Mesodermal cell (in vitro differentiated cells): ENCODE results near the gene SNX1.

Experiments used
- H3K27ac ChIP-seq: 2 replicates; pipeline ENCODE4 v1.7.0; 2013; ENCODE audit warnings: mild to moderate bottlenecking, low read depth, low read length, moderate library complexity; ENCODE audit not compliant: severe bottlenecking
- H3K36me3 ChIP-seq: 2 replicates; pipeline ENCODE4 v1.7.1; 2013; ENCODE audit warnings: mild to moderate bottlenecking, low read length, moderate library complexity; ENCODE audit not compliant: control insufficient read depth, insufficient read depth
- H3K4me1 ChIP-seq: one replicate; pipeline ENCODE4 v1.7.1; 2013; ENCODE audit warnings: mild to moderate bottlenecking, low read length; ENCODE audit not compliant: insufficient read depth, control insufficient read depth, poor library complexity, severe bottlenecking
- H3K4me3 ChIP-seq: 2 replicates; pipeline ENCODE4 v1.7.0; 2013; ENCODE audit warnings: low read length, control low read depth, mild to moderate bottlenecking; ENCODE audit not compliant: insufficient read depth, poor library complexity, severe bottlenecking; ENCODE audit errors: extremely low read depth
- H3K9me3 ChIP-seq: 2 replicates; pipeline ENCODE4 v1.7.1; 2013; ENCODE audit warnings: mild to moderate bottlenecking, low read length, moderate library complexity; ENCODE audit not compliant: control insufficient read depth
- WGBS, 2 experiments: methylation state at CpG; one replicate each; pipeline ENCODE4 v1.1.5; 2013; ENCODE audit warnings: missing lambda C conversion rate in 2 of 2; ENCODE audit not compliant: insufficient coverage in 2 of 2; 5-methylcytosine and 5-hydroxymethylcytosine counted together

The SNX1 gene

DNA sequence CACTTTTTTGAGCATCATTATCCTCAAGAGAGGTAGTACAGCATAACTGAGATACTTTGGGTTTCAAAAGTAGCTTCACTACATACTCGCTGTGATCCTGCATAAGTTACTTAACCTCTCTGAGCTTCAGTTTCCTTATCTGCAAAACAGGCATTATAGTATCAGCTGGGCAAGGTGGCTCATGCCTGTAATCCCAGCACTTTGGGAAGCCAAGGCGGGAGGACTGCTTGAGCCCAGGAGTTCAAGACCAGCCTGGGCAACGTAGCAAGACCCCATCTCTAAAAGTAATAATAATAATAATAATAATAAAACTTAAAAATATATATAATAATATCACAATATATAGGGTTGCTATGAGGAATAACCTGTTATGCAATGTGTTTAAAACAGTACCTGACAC is 13.0 kb upstream of the SNX1 start:
- 100% methylated on average over 1 of the region's 3 CpGs for WGBS, 2 experiments
- peaks cover 46% of the 10 kb centered on the region for H3K36me3 ChIP-seq
- H3K4me3 ChIP-seq = no peak overlapping the region
- H3K4me1 ChIP-seq = no peaks in the 10 kb centered on the region
- no peaks in the 10 kb centered on the region for H3K9me3 ChIP-seq
- no peak overlapping the region for H3K27ac ChIP-seq

GRCh38 chr15:64089543-64090280 is 6.1 kb upstream of the SNX1 start:
- H3K27ac ChIP-seq = no peak overlapping the region

GRCh38 chr15:64090527-64090926 is 5.3 kb upstream of the SNX1 start:
- peaks cover 34% of the 10 kb centered on the region for H3K36me3 ChIP-seq
- H3K4me3 ChIP-seq = no peak overlapping the region
- 89 to 100% methylated on average over 3 of the region's 3 CpGs for WGBS, 2 experiments
- no peak overlapping the region for H3K27ac ChIP-seq
- peaks cover 4% of the 10 kb centered on the region for H3K4me1 ChIP-seq
- H3K9me3 ChIP-seq = no peaks in the 10 kb centered on the region

More at GRCh38 chr15:64089543-64090280, 6.1 kb upstream of the SNX1 start:
- 90 to 98% methylated on average over 11 of the region's 12 CpGs for WGBS, 2 experiments
- Histone ChIP-seq H3K4me1 (no peaks in the 10 kb centered on the region), H3K4me3 (no peak overlapping the region), H3K9me3 (no peaks in the 10 kb centered on the region), H3K36me3 (peaks cover 38% of the 10 kb centered on the region)

DNA sequence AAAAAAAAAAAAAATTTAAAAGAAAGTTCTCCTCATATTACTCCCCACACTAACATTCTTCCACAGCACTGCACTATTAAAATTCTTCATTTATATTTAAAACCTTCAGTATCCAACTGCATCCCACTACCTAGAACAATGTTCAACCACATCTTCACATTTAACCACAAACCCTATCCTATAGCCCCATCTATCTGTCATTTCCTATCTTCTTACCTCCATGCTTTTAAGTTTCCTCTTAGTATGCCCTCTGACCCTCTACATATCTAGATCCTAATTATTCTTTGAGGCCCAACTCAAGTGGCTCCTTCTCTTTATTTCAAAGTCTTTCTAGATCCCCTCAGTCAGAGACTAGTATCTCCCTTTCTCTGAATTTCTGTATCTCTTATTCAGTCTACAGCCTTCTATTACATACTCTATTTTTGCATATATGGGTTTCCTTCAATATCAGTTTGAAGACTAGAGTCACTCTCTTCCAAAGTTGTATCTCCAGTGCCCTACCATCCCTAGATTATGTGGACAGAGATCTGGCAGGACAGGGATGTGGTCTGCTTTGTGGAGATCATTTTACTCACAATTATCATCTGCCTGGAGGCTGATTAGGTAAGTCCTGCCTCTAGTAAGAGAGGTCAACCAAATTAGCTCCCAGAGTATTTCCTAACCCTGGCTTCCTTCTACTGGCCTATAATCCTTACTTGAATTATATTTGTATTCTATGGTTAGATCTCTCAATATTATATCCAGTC is 3.5 kb upstream of the SNX1 start:
- Histone ChIP-seq H3K9me3 (no peaks in the 10 kb centered on the region), H3K36me3 (peaks cover 25% of the 10 kb centered on the region), H3K4me3 (peak overlapping the region; percentile 84), H3K4me1 (peaks cover 4% of the 10 kb centered on the region), H3K27ac (no peak overlapping the region)

DNA sequence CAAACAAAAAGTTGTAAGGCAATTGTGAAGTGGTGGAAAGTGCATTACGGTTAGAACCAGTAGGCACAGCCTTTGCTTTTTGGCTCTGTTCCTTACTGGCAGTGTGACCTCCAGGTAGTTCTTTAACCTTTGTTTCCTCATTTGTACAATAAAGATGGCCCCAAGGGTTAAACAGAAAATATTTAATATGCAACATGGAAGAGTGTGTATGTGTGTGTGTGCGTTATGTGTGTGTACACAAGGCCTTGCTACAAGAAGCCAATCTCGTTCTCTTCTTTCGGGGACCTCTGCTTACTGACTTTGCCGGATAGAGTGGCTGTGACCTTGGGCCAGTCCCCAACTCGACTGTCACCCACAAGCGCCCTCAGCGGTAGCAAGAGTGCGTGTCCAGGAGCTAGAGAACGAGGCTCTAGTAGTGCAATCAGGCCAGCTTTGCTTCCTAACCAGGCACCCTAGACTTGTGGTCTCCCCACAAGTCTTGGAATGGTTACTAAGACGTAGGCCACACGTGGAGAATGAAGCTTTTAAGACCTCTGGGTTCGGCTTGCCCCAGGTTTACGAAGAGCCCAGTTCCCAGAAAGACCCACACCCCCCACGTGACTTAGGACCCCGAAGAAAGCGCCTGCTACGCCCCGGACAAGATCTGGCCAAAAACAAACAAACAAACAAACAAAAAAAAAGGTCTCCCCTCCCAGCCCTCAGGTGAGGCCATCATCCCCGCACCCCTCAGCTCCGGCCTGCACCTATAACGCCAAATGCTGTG is 2.7 kb upstream of the SNX1 start:
- peaks cover 4% of the 10 kb centered on the region for H3K4me1 ChIP-seq
- no peaks in the 10 kb centered on the region for H3K9me3 ChIP-seq

DNA sequence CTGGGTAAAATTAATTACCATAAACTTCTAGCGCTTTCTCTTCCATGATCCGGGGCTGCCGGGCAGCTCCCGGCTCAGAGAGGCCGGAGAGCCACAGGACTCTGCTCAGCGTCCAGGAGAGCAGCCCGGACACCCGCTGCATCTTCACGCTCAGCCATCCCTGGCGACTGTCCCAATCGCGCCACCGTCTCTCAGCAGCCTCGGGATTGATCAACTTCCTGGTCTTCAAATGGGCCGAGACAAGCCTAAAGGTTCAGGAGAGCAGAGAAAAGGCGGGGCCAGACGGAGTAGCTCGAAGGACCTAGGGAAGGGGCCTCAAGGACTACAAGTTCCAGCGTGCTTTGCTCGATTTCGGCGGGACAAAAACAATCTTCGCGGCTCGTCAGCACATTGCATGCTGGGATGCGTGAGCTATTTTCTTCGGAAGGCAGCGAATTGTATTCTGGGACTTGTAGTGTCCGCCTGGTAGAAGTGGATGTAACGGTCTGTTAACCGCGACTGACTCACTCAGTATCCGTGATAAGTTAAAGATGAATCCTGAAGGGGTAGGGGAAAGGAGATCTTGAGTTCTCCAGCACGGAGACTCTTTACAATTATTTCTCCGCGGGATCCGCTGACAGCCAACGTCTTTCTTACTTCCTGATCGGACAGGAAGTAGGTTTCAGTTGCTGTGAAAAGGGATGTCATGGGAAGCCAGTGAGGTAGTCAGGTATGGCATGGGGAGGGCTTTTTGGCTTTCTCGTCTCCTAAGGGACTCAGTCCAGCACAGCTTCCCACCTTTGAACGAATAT is 2.0 kb upstream of the SNX1 start, which contains the start of gene CIAO2A:
TSS of gene CIAO2A (minus strand) at position 212 of the 791 bp plus-strand sequence. CDS start at position 142, 70 bp downstream.
- WGBS, 2 experiments = 0% methylated on average over 37 to 38 of the region's 41 CpGs
- no peaks in the 10 kb centered on the region for H3K9me3 ChIP-seq
- peaks cover 9% of the 10 kb centered on the region for H3K36me3 ChIP-seq
- peak within 1 kb of the TSS; percentile 82 for H3K27ac ChIP-seq
- peak within 1 kb of the TSS; percentile 84 for H3K4me3 ChIP-seq
- peaks cover 4% of the 10 kb centered on the region for H3K4me1 ChIP-seq

More for the DNA sequence above, 2.7 kb upstream of the SNX1 start:
- Histone ChIP-seq H3K4me3 (peak overlapping the region; percentile 84), H3K27ac (peak overlapping the region; percentile 82), H3K36me3 (peaks cover 17% of the 10 kb centered on the region)
- WGBS, 2 experiments = 3 to 7% methylated on average over 17 to 19 of the region's 22 CpGs

DNA sequence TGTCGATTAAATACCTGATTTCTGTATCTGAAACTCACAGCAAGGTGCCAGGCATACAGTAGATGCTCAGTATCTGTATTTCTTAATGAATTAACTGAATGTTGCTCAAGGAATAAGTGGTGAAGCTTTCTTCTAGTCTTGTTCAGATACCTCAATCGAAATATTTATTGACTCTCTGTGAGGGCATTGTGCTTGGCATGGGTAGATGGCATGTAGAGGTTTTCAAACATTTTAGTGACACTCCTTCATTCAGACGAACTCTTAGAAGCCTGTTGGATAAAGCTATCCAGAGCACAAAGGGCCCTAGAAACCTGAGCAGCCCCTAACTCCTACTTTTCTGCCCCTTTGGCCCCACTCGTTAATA is 369 bp upstream of the SNX1 start:
- Histone ChIP-seq H3K27ac (peak overlapping the region; percentile 42), H3K4me3 (peak overlapping the region; percentile 73)
- WGBS, 2 experiments = 33 to 40% methylated on average over 3 of the region's 4 CpGs

DNA sequence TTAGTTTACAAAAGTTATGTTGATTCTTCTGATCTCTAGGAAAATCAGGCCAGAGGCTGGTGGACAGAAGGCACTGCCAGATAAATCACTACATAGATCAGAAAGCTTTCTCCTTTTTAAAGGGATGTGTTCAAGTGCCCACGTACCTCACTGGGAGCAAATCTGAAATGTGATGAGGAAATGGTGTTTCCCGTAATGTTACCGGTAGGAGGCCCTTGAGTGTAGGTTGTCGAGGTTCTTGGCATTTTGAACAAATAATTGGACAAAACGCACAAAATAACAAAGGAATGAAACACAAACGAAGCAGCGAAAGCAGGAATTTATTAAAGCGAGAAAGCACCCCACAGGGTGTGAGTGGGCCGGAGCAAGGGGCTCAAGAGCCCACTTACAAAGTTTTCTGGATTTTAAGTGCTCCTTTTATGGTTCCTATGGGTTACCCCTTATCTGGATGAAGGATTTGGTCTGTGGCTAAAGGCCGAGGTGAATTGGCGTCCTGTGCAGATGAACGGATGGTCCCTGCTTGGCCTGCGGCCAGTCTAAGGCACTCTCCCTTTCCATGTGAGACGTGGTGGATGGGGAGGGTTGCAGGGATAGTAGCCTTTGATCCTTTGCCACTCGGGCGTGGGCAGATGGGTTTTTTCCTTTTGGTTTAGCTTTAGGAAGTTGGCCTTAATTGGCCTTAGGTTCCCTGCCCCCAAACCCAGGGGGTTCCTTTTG is 1.0 kb downstream of the SNX1 start:
- H3K36me3 ChIP-seq = no peaks in the 10 kb centered on the region
- no peaks in the 10 kb centered on the region for H3K9me3 ChIP-seq
- peak overlapping the region; percentile 73 for H3K4me3 ChIP-seq
- 17 to 19% methylated on average over 6 to 9 of the region's 16 CpGs for WGBS, 2 experiments
- peak overlapping the region; percentile 13 for H3K27ac ChIP-seq
- peaks cover 4% of the 10 kb centered on the region for H3K4me1 ChIP-seq

More for the DNA sequence above, 369 bp upstream of the SNX1 start:
- H3K36me3 ChIP-seq = no peaks in the 10 kb centered on the region
- H3K9me3 ChIP-seq = no peaks in the 10 kb centered on the region
- H3K4me1 ChIP-seq = peaks cover 4% of the 10 kb centered on the region

- H3K27ac ChIP-seq = no peak overlapping the region
- 100% methylated on average over 1 of the region's 2 CpGs for whole genome bisulfite sequencing, 2 experiments
- peaks cover 5% of the 10 kb centered on the region for H3K36me3 ChIP-seq
- no peak overlapping the region for H3K4me3 ChIP-seq
- H3K9me3 ChIP-seq = no peaks in the 10 kb centered on the region
- H3K4me1 ChIP-seq = peaks cover 4% of the 10 kb centered on the region
These were observed 3.6 kb downstream of the SNX1 start for GRCh38 chr15:64099379-64099778.
